NCI-H146 treated with DMSO at 0.1 percent for 48 hours (cell line): Measurements from ENCODE around the gene SPATA31A3.
"Not testable (repeated sequence)": the region's sequence is repeated elsewhere in the genome, so short reads cannot be mapped to it uniquely, and the experiment has no call there.

Source experiments
- DNase-seq: peaks from one replicate; lab custom pipeline; 2025; ENCODE audit not compliant: unreplicated experiment; lab: John Stamatoyannopoulos, UW

The SPATA31A3 gene

DNA sequence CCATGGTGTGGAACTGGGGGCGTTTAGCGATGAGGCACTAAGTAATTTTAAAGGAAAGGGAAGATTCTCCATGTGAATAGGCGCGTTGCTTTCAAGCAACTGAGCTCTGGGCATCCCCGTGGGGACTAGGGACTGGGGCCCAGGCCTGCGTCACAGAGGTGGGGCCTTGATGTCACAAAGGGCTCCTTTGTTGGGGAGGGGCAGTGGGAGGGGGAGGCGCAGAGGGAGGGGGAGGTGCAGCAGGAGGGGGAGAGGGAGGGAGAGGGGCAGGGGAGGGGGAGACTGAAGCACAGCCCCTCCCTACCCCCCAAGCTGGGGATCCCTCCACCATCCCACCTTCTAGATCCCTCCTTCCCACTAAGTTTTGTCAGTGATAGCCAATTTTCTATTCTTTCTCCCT, at the start of gene SPATA31A3:
Gene SPATA31A3, minus strand, starts transcription at position 101 of the 400 bp plus-strand sequence. Its CDS starts 29 bp downstream, at position 72.
- not testable (repeated sequence) for DNase-seq

DNA sequence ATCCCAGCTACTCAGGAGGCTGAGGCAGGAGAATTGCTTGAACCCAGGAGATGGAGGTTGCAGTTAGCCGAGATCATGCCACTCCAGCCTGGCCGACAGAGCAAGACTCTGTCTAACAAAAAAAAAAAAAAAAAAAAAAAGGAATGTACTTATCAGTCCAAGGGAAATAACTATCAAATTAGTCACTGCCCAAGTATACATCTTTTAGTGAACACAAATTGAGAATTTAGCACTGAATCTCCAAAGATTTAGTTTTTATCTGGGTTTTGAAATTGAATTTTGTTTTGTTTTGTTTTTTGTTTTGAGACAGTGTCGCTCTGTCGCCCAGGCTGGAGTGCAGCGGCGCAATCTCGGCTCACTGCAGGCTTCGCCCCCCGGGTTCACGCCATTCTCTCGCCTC, 39.8 kb downstream of the SPATA31A3 start:
- DNase-seq = not testable (repeated sequence)

DNA sequence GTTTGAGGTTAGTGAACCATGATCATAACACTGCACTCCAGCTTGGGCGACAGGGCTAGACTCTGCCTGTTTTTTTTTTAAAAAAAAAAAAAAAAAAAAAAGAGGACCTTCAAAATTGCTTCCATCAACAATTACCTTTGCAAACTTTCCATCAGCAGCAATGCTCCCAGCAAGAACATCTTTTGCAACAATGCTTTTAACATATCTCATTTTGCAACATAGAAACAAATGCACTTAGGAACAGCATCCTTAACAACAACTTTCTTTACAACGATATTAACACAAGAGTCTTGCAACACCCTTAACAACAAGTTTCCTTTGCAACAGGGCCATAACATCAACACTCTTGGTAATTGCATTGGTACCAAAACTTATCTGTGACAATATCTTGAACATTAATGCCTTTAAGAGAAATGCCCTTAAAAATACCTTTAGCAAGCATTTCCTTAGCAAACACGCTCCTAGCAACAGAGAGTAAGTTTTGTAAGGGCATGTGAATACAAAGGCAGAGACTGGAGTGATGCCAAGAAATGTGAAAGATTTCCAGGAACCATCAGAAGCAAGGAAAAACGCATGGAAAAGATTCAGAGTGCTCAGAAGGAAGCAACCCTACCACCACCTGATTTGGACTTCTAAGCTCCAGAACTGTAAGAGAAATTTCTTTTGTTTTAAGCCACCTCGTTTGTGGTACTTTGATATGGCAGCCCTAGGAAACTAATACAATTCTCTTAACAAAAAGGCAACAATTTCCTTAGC, 49.8 kb downstream of the SPATA31A3 start:
- DNase-seq = not testable (repeated sequence)

DNA sequence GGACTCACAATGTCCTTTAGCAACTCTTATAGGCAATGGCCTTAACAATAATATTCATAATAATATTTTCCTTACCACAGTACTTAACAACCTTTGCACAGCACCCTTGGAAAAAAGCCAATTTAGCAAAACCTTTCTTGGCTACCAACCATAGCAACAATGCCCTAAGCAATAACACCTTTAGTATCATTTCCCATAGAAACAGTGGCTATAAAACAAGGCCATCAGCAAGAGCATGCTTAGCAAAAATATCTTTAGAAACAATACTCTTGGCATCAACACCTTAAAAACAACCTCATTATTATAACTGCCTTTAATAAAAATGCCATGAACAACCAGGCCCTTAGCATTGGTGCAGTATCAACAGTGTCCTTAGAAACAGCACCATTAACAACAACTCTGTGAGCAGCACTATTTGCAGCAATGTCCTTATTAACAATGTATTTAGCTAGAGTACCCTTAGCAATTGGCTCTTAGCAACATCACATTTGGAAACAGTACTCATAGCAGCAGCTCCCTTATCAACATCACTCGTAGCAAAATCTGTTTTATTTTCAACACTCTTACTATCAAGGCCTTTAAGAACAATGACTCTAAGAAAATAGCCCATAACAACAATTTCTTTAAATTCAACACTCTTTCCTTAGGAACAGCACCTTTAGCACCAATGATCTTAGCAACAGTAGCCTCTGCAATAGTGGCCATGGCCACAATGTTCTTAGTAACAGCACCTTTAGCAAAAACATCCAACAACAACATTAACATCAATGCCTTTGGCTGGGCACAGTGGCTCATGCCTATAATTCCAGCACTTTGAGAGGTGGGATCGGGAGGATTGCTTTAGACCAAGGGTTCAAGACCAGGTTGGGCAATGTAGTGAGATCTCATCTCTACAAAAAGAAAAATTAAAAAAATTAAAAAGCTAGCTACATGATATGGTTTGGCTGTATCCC, 52.2 kb downstream of the SPATA31A3 start:
- DNase-seq = not testable (repeated sequence)

DNA sequence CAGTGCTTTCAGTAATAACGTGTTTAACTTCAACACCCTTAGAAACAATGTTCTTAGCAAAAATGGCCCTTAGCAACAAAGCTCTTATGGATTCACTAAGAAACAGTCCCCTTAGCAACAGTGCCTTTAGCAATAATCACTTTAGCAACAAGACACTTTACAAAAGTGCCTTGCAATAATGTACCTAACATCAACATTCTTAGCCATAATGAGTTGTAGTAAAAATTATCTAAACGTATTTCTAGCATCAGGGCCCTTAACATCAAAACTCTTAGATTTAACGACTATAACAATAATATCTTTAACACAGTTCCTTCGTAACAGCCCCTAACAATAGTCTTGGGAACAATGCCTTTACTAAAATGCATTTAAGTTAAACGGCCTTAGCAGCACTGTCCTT, 54.0 kb downstream of the SPATA31A3 start:
- not testable (repeated sequence) for DNase-seq

DNA sequence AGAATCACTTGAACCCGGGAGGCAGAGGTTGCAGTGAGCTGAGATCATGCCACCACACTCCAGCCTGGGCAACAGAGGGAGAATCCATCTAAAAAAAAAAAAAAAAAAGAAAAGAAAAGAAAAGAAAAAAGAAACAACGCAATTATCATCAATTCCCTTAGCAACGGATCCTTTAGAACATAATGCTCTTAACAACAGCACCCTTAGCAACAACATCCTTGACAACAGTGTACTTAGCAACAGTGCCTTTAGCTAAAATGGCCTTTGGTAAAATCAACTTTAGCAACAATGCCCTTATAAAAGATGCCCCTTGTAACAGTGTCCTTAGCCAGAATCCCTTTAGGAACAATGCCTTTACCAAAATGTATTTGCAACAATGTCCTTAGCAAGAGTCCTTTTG, 54.7 kb downstream of the SPATA31A3 start:
- DNase-seq = not testable (repeated sequence)
